Urinary bladder (tissue), 4 donors: ENCODE results near the gene TRMT44. TPM values are rescaled to one million over a fixed set of nuclear protein-coding genes. Genes with fewer than 3 reads are reported as not detected.

ENCODE experiments used
- DNase-seq: peaks from one replicate; pipeline ENCODE4 v3.0.0-alpha.2; 2015; ENCODE audit errors: extremely low spot score
- H3K27ac ChIP-seq: one replicate; pipeline ENCODE4 v1.5.1; 2013; ENCODE audit warnings: low read depth, mild to moderate bottlenecking, moderate library complexity
- H3K36me3 ChIP-seq: one replicate; pipeline ENCODE4 v1.6.1; 2013; ENCODE audit warnings: mild to moderate bottlenecking, moderate library complexity; ENCODE audit not compliant: insufficient read depth
- H3K4me1 ChIP-seq: one replicate; pipeline ENCODE4 v1.6.1; 2013; ENCODE audit warnings: mild to moderate bottlenecking, moderate library complexity; ENCODE audit not compliant: insufficient read depth
- H3K4me3 ChIP-seq: one replicate; pipeline ENCODE4 v1.5.1; 2013; ENCODE audit warnings: low read depth, low read length
- WGBS: extraction: QIAGEN DNeasy Blood & Tissue Kit; methylation state at CpG from one replicate; pipeline ENCODE4 v1.1.7; 2013; 5-methylcytosine and 5-hydroxymethylcytosine counted together
- polyA plus RNA-seq: library from polyadenylated mRNA; stranded (reverse); fragments of 200-250 nt; gene quantifications from one replicate; pipeline ENCODE4 v1.2.3, GENCODE V29; 2013
- total RNA-seq: library from RNA; depleted of rRNA; stranded (reverse); fragments of >200 nt; gene quantifications from one replicate; pipeline ENCODE4 v1.2.3, GENCODE V29; 2014
- donor health status: healthy with polysubstance abuse.
- donor health status: healthy.

TRMT44 gene
- total and polyA plus RNA-seq, 2 donors: 10.4 to 17.5 TPM

- H3K27ac ChIP-seq: no peak overlapping the region
- 51% methylated on average over 5 of the region's 5 CpGs for WGBS
- H3K4me3 ChIP-seq: no peak overlapping the region
- no peaks in the 10 kb centered on the region for H3K36me3 ChIP-seq
- no peak for DNase-seq
- H3K4me1 ChIP-seq: peaks cover 4% of the 10 kb centered on the region
These were observed 7.4 kb upstream of the TRMT44 start for GRCh38 chr4:8433136-8433535.

- Histone ChIP-seq H3K27ac (no peak overlapping the region), H3K4me3 (no peak overlapping the region), H3K4me1 (peaks cover 2% of the 10 kb centered on the region), H3K36me3 (no peaks in the 10 kb centered on the region)
- 79% methylated on average over 21 of the region's 21 CpGs for WGBS
- no peak for DNase-seq
These were observed 6.1 kb upstream of the TRMT44 start for GRCh38 chr4:8434251-8435073.

DNA sequence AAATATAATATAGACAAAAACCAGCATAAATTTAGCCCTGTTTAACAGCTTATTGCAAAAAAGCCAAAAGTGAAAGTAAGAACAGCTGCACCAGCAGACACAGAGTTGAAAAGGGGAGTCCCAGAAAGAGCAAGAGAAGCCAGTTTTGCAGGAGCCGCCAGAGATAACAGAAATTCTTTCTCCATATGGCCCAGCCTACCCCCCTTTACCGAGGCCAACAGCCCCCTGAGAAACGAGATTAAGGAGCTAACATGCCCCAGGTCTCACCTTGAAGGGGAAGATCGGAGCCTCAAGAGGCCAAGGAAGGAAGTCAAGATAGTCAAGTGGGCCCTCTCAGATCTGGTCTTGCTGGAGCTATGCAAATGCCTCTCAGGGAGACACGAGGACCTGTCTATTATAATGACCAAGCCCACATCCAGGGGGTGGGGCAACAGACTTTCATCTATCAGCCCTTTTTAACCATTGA is 4.9 kb upstream of the TRMT44 start:
- Histone ChIP-seq H3K4me3 (no peak overlapping the region), H3K36me3 (no peaks in the 10 kb centered on the region), H3K4me1 (peaks cover 3% of the 10 kb centered on the region), H3K27ac (no peak overlapping the region)
- 14% methylated on average over 5 of the region's 5 CpGs for WGBS
- no peak for DNase-seq

DNA sequence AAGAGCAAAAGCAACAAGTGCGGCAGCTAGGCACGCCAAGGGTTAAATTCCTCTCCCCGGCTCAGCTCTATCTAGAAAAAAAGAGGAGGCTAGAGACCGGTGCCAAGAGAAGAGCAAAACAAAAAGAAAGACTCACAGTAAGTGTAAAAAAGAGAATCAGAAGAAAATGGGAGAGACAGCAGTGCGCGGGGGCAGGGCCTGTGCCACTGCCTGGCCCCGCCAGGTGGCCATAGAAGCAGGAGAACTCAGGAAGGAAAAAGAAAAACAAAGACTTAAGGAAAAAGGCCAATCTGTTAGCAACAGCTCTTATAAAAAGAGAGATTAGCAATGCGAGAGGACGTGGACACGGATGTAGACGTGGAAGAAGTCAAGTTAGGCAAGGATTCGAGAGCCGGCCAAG is 3.3 kb upstream of the TRMT44 start:
- no peak overlapping the region for H3K4me3 ChIP-seq
- H3K36me3 ChIP-seq: no peaks in the 10 kb centered on the region
- 11% methylated on average over 13 of the region's 13 CpGs for WGBS
- peak overlapping the region; percentile 44 for H3K27ac ChIP-seq
- DNase-seq: no peak
- H3K4me1 ChIP-seq: peaks cover 3% of the 10 kb centered on the region

GRCh38 chr4:8438743-8439142 is 1.8 kb upstream of the TRMT44 start:
- Histone ChIP-seq H3K4me1 (peaks cover 3% of the 10 kb centered on the region), H3K27ac (peak overlapping the region; percentile 52), H3K36me3 (no peaks in the 10 kb centered on the region), H3K4me3 (no peak overlapping the region)
- 68% methylated on average over 11 of the region's 11 CpGs for WGBS
- no peak for DNase-seq

DNA sequence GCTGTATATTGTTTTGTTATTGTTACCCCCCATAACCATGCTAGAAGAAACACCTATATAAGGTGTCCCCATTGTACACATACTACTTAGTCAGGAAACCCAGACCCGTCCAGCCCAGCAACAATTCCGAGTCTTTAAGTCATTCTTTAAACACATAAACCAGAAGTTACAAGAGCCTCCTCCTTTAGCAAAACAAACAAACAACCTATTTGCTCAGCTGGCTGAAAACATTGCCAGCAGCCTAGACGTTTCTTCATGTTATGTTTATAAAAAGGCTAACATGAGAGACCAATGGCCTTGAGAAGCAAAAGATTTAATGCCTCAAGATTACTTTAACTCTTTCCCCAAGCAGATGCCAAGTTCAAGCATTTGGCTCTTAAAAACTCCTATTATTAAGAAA is 1.4 kb upstream of the TRMT44 start:
- no peak for DNase-seq
- Histone ChIP-seq H3K4me1 (peaks cover 3% of the 10 kb centered on the region), H3K27ac (peak overlapping the region; percentile 52), H3K36me3 (no peaks in the 10 kb centered on the region), H3K4me3 (no peak overlapping the region)
- WGBS: 45% methylated on average over 3 of the region's 3 CpGs

GRCh38 chr4:8439914-8440491 is 574 bp upstream of the TRMT44 start:
- Histone ChIP-seq H3K4me3 (peak overlapping the region; percentile 100), H3K36me3 (no peaks in the 10 kb centered on the region), H3K4me1 (peaks cover 3% of the 10 kb centered on the region), H3K27ac (peak overlapping the region; percentile 95)
- no peak for DNase-seq
- 33% methylated on average over 12 of the region's 12 CpGs for WGBS

GRCh38 chr4:8441499-8442091 is 1.0 kb downstream of the TRMT44 start:
- WGBS: 56% methylated on average over 17 of the region's 17 CpGs
- H3K4me3 ChIP-seq: peak overlapping the region; percentile 100
- no peak overlapping the region for H3K27ac ChIP-seq
- H3K36me3 ChIP-seq: no peaks in the 10 kb centered on the region
- no peak for DNase-seq
- H3K4me1 ChIP-seq: peaks cover 3% of the 10 kb centered on the region

- Histone ChIP-seq H3K4me3 (no peak overlapping the region), H3K36me3 (no peaks in the 10 kb centered on the region), H3K27ac (no peak overlapping the region), H3K4me1 (peaks cover 2% of the 10 kb centered on the region)
- DNase-seq: no peak
- 73% methylated on average over 10 of the region's 10 CpGs for WGBS
These were observed 2.2 kb downstream of the TRMT44 start for GRCh38 chr4:8442596-8443358.

GRCh38 chr4:8443801-8444200 is 3.2 kb downstream of the TRMT44 start:
- no peak for DNase-seq
- Histone ChIP-seq H3K4me3 (no peak overlapping the region), H3K4me1 (peaks cover 2% of the 10 kb centered on the region), H3K27ac (no peak overlapping the region), H3K36me3 (no peaks in the 10 kb centered on the region)
- WGBS: 81% methylated on average over 6 of the region's 6 CpGs

GRCh38 chr4:8446122-8446521 is 5.5 kb downstream of the TRMT44 start:
- DNase-seq: no peak
- H3K4me3 ChIP-seq: no peak overlapping the region
- H3K4me1 ChIP-seq: no peaks in the 10 kb centered on the region
- H3K36me3 ChIP-seq: no peaks in the 10 kb centered on the region
- no peak overlapping the region for H3K27ac ChIP-seq
- 80% methylated on average over 3 of the region's 3 CpGs for WGBS

DNA sequence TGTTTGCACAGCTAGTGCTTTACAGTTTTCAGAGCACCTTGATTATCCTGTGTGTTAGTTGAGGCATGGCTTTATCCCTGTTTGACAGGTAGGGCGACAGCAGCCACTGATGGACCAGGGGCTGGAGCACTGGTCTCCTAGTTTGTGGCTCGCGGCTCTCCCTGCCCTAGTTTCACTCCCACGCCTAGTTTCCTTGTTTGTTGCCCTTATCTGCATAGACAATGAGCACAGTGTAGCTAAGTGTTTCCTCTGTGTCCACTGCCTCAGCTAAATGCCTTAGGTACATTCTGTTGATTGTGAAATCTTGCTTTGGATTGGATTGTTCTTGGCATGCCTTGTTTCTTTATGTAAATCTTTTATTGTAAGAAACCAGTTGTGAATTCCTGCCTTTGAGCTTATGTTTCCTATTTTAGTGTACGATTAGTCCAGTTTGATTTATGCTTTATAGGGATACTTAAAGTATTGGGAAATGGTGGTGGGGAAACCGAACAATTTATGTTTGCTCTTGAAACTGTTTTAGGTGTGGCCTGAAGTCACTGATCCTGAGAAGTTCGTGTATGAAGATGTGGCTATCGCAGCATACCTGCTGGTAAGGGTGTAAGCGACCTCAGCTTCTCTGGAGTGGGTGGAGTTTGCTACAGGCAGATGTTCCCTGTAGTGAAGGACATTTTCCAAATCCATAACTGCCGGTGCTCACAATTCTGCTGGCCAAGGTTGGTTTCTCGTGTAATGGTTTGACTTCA is 11.0 kb downstream of the TRMT44 start:
- 88% methylated on average over 11 of the region's 11 CpGs for WGBS
- DNase-seq: no peak
- Histone ChIP-seq H3K36me3 (peaks cover 3% of the 10 kb centered on the region), H3K4me1 (no peaks in the 10 kb centered on the region), H3K4me3 (no peak overlapping the region), H3K27ac (no peak overlapping the region)

- Histone ChIP-seq H3K27ac (no peak overlapping the region), H3K36me3 (peaks cover 3% of the 10 kb centered on the region), H3K4me3 (no peak overlapping the region), H3K4me1 (no peaks in the 10 kb centered on the region)
- DNase-seq: no peak
- WGBS: 89% methylated on average over 3 of the region's 3 CpGs
These were observed 13.4 kb downstream of the TRMT44 start for GRCh38 chr4:8453957-8454356.
